Stimulated activated CD8-positive, alpha-beta memory T cell treated with anti-CD3 and anti-CD28 coated beads, Interleukin-7, amount 100 ng/mL, for 48 hours (primary cell): Measurements from ENCODE around the gene YDJC.
"Not testable (repeated sequence)": the region's sequence is repeated elsewhere in the genome, so short reads cannot be mapped to it uniquely, and the experiment has no call there.

Experiments used
- DNase-seq, 2 donors: peaks; one replicate each; pipeline ENCODE4 v3.0.0-alpha.2; 2020; ENCODE audit warnings: low read depth in 1 of 2; ENCODE audit errors: extremely low read depth in 1 of 2

Gene YDJC

GRCh38 chr22:21611210-21611977, 18.4 kb downstream of the YDJC start:
- no peak for DNase-seq

- not testable (repeated sequence) for DNase-seq
Observed at GRCh38 chr22:21609556-21610157, 20.2 kb downstream of the YDJC start.

- no peak for DNase-seq
Observed at GRCh38 chr22:21606775-21607174, 23.0 kb downstream of the YDJC start.

GRCh38 chr22:21605887-21606564, 23.8 kb downstream of the YDJC start:
- DNase-seq = no peak

- no peak for DNase-seq
Observed at GRCh38 chr22:21603973-21604372, 25.8 kb downstream of the YDJC start.

- DNase-seq = no peak
Observed at GRCh38 chr22:21602579-21602978, 27.2 kb downstream of the YDJC start.

GRCh38 chr22:21599053-21599893, 30.5 kb downstream of the YDJC start:
- no peak for DNase-seq

- DNase-seq = no peak
Observed at GRCh38 chr22:21598302-21598701, 31.5 kb downstream of the YDJC start.

GRCh38 chr22:21596356-21597135, 33.3 kb downstream of the YDJC start:
- not testable (repeated sequence) for DNase-seq

- DNase-seq = no peak
Observed at GRCh38 chr22:21594865-21595452, 34.9 kb downstream of the YDJC start.

GRCh38 chr22:21593406-21594232, 36.2 kb downstream of the YDJC start:
- no peak for DNase-seq

GRCh38 chr22:21592422-21592821, 37.4 kb downstream of the YDJC start:
- no peak for DNase-seq

- no peak for DNase-seq
Observed at GRCh38 chr22:21591695-21592094, 38.1 kb downstream of the YDJC start.

GRCh38 chr22:21590809-21591641, 38.8 kb downstream of the YDJC start:
- DNase-seq = no peak

GRCh38 chr22:21589396-21589795, 40.4 kb downstream of the YDJC start:
- DNase-seq = no peak

- DNase-seq = peak; percentile 19 to 55
Observed at GRCh38 chr22:21587803-21588611, 41.8 kb downstream of the YDJC start.

- no peak for DNase-seq
Observed at GRCh38 chr22:21585389-21585788, 44.4 kb downstream of the YDJC start.
